MM.1S (cell line): ENCODE data around the gene CRTAC1.

Experiments
- DNase-seq: peaks from one replicate; pipeline ENCODE4 v3.0.0-alpha.2; 2015
- H2AFZ ChIP-seq: fragments of 300-600 bp; sonication (generic); 2 replicates; pipeline ENCODE4 v1.6.0; 2016; ENCODE audit warnings: antibody characterized with exemption, low read length
- H3F3A ChIP-seq: fragments of 300-600 bp; sonication (generic); 2 replicates; pipeline ENCODE4 v1.6.1; 2016; ENCODE audit warnings: mild to moderate bottlenecking, antibody characterized with exemption, low read length, moderate library complexity, mixed read lengths; ENCODE audit not compliant: insufficient read depth
- H3K27ac ChIP-seq: fragments of 300-600 bp; sonication (generic); 2 replicates; pipeline ENCODE4 v1.5.1; 2016; ENCODE audit warnings: mild to moderate bottlenecking, low read length
- H3K27me3 ChIP-seq: fragments of 300-600 bp; sonication (generic); replicated peaks from 2 replicates; pipeline ENCODE4 v1.6.0; 2016; ENCODE audit warnings: low read length; ENCODE audit not compliant: insufficient read depth
- H3K36me3 ChIP-seq: fragments of 300-600 bp; sonication (generic); replicated peaks from 2 replicates; pipeline ENCODE4 v1.6.1; 2016; ENCODE audit warnings: mild to moderate bottlenecking, low read length, mixed read lengths; ENCODE audit not compliant: insufficient read depth
- H3K4me1 ChIP-seq: fragments of 300-600 bp; sonication (generic); 2 replicates; pipeline ENCODE4 v1.6.1; 2016; ENCODE audit warnings: low read length, mixed read lengths
- H3K4me2 ChIP-seq: fragments of 300-600 bp; sonication (generic); 2 replicates; pipeline ENCODE4 v1.6.0; 2016; ENCODE audit warnings: low read depth, low read length
- H3K4me3 ChIP-seq: fragments of 300-600 bp; sonication (generic); 2 replicates; pipeline ENCODE4 v1.5.1; 2016; ENCODE audit warnings: low read length, mixed read lengths
- H3K79me2 ChIP-seq: fragments of 300-600 bp; sonication (generic); 2 replicates; pipeline ENCODE4 v1.6.1; 2016; ENCODE audit warnings: mixed run types, low read length, mixed read lengths
- H3K9ac ChIP-seq: fragments of 300-600 bp; sonication (generic); 2 replicates; pipeline ENCODE4 v1.6.1; 2016; ENCODE audit warnings: low read length, mixed read lengths
- H3K9me2 ChIP-seq: fragments of 300-600 bp; sonication (generic); replicated peaks from 2 replicates; pipeline ENCODE4 v1.6.1; 2016; ENCODE audit warnings: mild to moderate bottlenecking, low read length, mixed read lengths; ENCODE audit not compliant: insufficient read depth
- H3K9me3 ChIP-seq: fragments of 300-600 bp; sonication (generic); replicated peaks from 2 replicates; pipeline ENCODE4 v1.6.1; 2016; ENCODE audit warnings: mild to moderate bottlenecking, low read length, mixed read lengths; ENCODE audit not compliant: insufficient read depth
- H4K20me1 ChIP-seq: fragments of 300-600 bp; sonication (generic); 2 replicates; pipeline ENCODE4 v1.6.1; 2016; ENCODE audit warnings: mild to moderate bottlenecking, low read length, moderate library complexity, mixed read lengths; ENCODE audit not compliant: insufficient read depth
- EZH2 ChIP-seq: fragments of 300-600 bp; sonication (generic); optimal IDR thresholded peaks from 2 replicates; pipeline ENCODE3; 2017; ENCODE audit warnings: low read depth, mild to moderate bottlenecking, antibody characterized with exemption, low read length, mixed read lengths
- EZH2phosphoT487 ChIP-seq: fragments of 300-600 bp; sonication (generic); IDR thresholded peaks from 2 replicates; pipeline ENCODE4 v1.6.1; 2018; ENCODE audit warnings: antibody characterized with exemption, low read length
- TF ChIP-seq, protein P1 (sequence below): fragments of 300-600 bp; sonication (generic); IDR thresholded peaks from 2 replicates; pipeline ENCODE4 v1.5.1; 2016; ENCODE audit warnings: antibody characterized with exemption, low read length, mixed read lengths

CRTAC1 gene

DNA sequence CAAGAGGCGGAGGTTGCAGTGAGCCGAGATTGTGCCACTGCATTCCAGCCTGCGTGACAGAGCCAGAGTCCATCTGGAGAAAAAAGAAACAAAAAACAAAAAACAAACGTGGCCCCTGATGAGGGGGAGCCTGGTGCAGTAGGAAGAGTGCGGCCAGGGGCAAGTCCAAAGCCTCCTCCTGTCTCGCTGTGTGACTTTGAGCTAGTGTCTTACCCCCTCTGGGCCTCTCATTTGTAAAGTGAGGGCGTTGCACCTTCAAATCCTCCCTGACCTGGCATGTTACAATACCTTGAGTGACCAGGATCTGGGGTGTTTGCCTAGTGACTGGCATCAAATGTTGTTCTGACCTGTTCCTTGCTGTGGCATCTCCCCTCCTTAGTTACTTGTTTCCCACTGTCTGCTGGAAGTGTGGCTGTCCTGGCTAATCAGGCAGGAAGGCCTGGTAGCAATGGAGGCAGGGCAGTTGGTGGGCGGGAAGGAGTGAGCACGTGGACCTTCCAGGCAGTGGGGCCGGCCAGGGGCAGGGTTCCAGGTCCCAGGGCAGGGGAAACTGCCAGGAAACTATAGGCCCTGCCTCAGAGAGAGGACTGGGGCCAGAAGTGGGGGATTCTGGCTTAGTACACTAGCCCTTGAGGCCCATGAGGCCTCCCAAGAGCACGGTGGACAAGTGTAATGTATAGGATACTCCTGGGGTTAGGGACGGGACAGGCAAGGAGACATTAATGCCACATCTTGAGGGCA, 205.2 kb downstream of the CRTAC1 start:
- Histone ChIP-seq H3K36me3 (no peaks in the 10 kb centered on the region), H3K4me2 (no peak overlapping the region), H3K27ac (no peak overlapping the region), H3K9me3 (no peaks in the 10 kb centered on the region), H4K20me1 (no peaks in the 10 kb centered on the region), H3F3A (no peaks in the 10 kb centered on the region), H2AFZ (no peak overlapping the region), H3K9me2 (no peaks in the 10 kb centered on the region), H3K27me3 (0 out of 2 replicates have a peak, but pooled peaks cover 8% of the 10 kb centered on the region), H3K9ac (no peak overlapping the region), H3K4me3 (no peak overlapping the region), H3K79me2 (no peaks in the 10 kb centered on the region), H3K4me1 (no peaks in the 10 kb centered on the region)
- TF ChIP-seq EZH2phosphoT487 (no peak), EZH2 (no peak)
- TF ChIP-seq, protein P1, sequence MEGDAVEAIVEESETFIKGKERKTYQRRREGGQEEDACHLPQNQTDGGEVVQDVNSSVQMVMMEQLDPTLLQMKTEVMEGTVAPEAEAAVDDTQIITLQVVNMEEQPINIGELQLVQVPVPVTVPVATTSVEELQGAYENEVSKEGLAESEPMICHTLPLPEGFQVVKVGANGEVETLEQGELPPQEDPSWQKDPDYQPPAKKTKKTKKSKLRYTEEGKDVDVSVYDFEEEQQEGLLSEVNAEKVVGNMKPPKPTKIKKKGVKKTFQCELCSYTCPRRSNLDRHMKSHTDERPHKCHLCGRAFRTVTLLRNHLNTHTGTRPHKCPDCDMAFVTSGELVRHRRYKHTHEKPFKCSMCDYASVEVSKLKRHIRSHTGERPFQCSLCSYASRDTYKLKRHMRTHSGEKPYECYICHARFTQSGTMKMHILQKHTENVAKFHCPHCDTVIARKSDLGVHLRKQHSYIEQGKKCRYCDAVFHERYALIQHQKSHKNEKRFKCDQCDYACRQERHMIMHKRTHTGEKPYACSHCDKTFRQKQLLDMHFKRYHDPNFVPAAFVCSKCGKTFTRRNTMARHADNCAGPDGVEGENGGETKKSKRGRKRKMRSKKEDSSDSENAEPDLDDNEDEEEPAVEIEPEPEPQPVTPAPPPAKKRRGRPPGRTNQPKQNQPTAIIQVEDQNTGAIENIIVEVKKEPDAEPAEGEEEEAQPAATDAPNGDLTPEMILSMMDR, result no peak
- no peak for DNase-seq

GRCh38 chr10:97823734-97824133, 206.7 kb downstream of the CRTAC1 start:
- Histone ChIP-seq H3F3A (no peaks in the 10 kb centered on the region), H3K9ac (no peak overlapping the region), H3K4me2 (no peak overlapping the region), H4K20me1 (no peaks in the 10 kb centered on the region), H3K9me3 (no peaks in the 10 kb centered on the region), H3K9me2 (no peaks in the 10 kb centered on the region), H3K4me1 (no peaks in the 10 kb centered on the region), H3K27ac (no peak overlapping the region), H3K79me2 (no peaks in the 10 kb centered on the region), H3K4me3 (no peak overlapping the region), H2AFZ (no peak overlapping the region), H3K27me3 (peaks cover 5% of the 10 kb centered on the region; the same call in 1 of the 2 replicates), H3K36me3 (no peaks in the 10 kb centered on the region)
- TF ChIP-seq, protein P1, result no peak
- TF ChIP-seq EZH2phosphoT487 (no peak), EZH2 (no peak)
- DNase-seq, result no peak

- TF ChIP-seq EZH2, result no peak
- TF ChIP-seq, protein P1, result no peak
- TF ChIP-seq EZH2phosphoT487, result no peak
- Histone ChIP-seq H3K4me1 (no peaks in the 10 kb centered on the region), H3K4me2 (no peak overlapping the region), H3K79me2 (no peaks in the 10 kb centered on the region), H3K4me3 (no peak overlapping the region), H2AFZ (no peak overlapping the region), H4K20me1 (no peaks in the 10 kb centered on the region), H3K9me3 (no peaks in the 10 kb centered on the region), H3K27ac (no peak overlapping the region), H3K9ac (no peak overlapping the region), H3K9me2 (no peaks in the 10 kb centered on the region), H3K27me3 (no peaks in the 10 kb centered on the region; the same call in 1 of the 2 replicates), H3F3A (no peaks in the 10 kb centered on the region), H3K36me3 (no peaks in the 10 kb centered on the region)
- no peak for DNase-seq
These were observed 208.1 kb downstream of the CRTAC1 start for GRCh38 chr10:97822261-97822687.
